Lower leg skin (tissue), 4 donors: Measurements from ENCODE around the gene PAPPA. TPM values are rescaled to one million over a fixed set of nuclear protein-coding genes. Genes with fewer than 3 reads are reported as not detected.

ENCODE experiments used
- DNase-seq, 2 donors: peaks; one replicate each; pipeline ENCODE4 v3.0.0-alpha.2; 2019; ENCODE audit warnings: low spot score in 2 of 2
- H3K4me3 ChIP-seq: fragments of 200-600 bp; sonication (generic); 2 replicates; pipeline ENCODE4 v1.5.1; 2017; ENCODE audit warnings: mild to moderate bottlenecking, low read depth; ENCODE audit not compliant: poor library complexity, severe bottlenecking
- POLR2A ChIP-seq, 2 donors: fragments of 450-650 bp; IDR thresholded peaks; one replicate each; pipeline ENCODE4 v1.6.1; 2016 to 2017; ENCODE audit warnings: antibody characterized with exemption in 2 of 2, mild to moderate bottlenecking in 1 of 2, moderate library complexity in 1 of 2
- WGBS, 2 donors: methylation state at CpG; one replicate each; pipeline ENCODE4 v1.1.5; 2018; 5-methylcytosine and 5-hydroxymethylcytosine counted together
- intact Hi-C: fragments of 100-400 bp; cut with DNase I; formaldehyde crosslinking; loops from one replicate; pipeline ENCODE4 v1.15.0; 2023; ENCODE audit warnings: low total_unique reads
- total RNA-seq, 4 donors: library from RNA; depleted of rRNA; stranded (reverse); fragments of >200 nt; gene quantifications; one replicate each; pipeline ENCODE4 v1.1.0, GENCODE V29; 2016
- TF ChIP-seq, protein P1 (sequence below), 3 donors: fragments of 450-650 bp; IDR thresholded peaks; one replicate each; pipeline ENCODE4 v1.5.1; 2016; ENCODE audit warnings: antibody characterized with exemption in 3 of 3, mild to moderate bottlenecking in 3 of 3, moderate library complexity in 2 of 3

PAPPA gene
- total RNA-seq, 4 donors from 2014 or later = 0.64 to 2.2 (median 1.9) TPM

DNA sequence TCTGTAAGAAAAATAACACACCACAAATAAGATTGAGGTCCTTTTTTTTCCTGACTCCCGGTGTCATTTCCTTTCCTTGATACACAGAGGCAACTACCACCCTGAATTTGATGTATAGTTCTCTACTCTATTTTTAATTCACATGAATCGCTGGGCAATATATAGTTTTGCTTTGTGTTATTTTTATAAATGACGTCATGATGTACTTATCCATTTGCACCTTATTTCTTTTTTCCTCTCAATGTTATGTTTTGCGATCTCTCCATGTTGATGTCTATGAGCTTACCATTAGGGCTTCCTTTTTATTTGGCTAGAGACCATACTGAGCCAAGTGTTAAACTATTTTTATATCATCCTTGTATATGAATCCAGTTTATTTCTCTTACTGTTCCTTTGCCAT is 175.9 kb downstream of the PAPPA start:
- WGBS, 2 donors = 89 to 90% methylated on average over 4 of the region's 4 CpGs
- TF ChIP-seq, protein P1, sequence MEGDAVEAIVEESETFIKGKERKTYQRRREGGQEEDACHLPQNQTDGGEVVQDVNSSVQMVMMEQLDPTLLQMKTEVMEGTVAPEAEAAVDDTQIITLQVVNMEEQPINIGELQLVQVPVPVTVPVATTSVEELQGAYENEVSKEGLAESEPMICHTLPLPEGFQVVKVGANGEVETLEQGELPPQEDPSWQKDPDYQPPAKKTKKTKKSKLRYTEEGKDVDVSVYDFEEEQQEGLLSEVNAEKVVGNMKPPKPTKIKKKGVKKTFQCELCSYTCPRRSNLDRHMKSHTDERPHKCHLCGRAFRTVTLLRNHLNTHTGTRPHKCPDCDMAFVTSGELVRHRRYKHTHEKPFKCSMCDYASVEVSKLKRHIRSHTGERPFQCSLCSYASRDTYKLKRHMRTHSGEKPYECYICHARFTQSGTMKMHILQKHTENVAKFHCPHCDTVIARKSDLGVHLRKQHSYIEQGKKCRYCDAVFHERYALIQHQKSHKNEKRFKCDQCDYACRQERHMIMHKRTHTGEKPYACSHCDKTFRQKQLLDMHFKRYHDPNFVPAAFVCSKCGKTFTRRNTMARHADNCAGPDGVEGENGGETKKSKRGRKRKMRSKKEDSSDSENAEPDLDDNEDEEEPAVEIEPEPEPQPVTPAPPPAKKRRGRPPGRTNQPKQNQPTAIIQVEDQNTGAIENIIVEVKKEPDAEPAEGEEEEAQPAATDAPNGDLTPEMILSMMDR (IDR thresholded peaks at IDR 0.05) = no peak
- TF ChIP-seq POLR2A (IDR thresholded peaks at IDR 0.05) = no peak
- DNase-seq = no peak
- no peak overlapping the region for H3K4me3 ChIP-seq
- intact Hi-C loops = no loop called here

DNA sequence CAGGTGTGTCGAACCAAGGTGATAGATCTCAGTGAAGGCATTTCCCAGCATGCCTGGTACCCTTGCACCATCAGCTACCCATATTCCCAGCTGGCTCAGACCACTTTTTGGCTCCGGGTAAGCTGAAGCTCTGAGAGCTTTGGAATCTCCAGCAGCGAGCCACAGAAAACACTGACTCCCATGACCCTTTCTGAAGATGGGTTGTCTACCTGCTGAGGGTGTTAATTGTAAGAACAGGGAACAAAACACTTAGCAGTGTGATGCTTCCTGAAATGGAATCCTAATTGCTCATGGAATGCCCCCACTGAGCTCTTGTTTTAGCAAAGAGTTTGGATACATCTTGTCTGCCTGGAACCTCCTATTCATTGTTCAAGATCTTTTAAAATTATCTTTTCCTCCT is 177.7 kb downstream of the PAPPA start:
- no peak for DNase-seq
- 72 to 75% methylated on average over 3 of the region's 3 CpGs for WGBS, 2 donors
- intact Hi-C loops = no loop called here

DNA sequence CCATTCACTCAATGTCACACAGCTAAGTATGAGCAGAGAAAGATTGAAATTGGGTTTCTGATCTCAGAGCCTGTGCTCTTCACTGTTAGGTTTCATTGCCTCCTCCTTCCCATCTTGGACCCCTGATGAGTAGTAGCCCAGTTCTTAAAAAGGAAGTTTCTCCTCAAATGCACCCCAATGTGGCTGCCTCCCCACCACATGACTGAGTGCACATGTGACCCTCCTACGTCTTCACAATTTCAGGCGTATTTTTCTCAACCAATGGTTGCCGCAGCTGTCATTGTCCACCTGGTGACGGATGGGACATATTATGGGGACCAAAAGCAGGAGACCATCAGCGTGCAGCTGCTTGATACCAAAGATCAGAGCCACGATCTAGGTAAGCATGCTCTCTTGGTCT is 178.5 kb downstream of the PAPPA start:
- intact Hi-C loops = no loop called here
- no peak for DNase-seq
- 94 to 95% methylated on average over 6 of the region's 6 CpGs for WGBS, 2 donors
- H3K4me3 ChIP-seq = no peak overlapping the region
- no peak for TF ChIP-seq POLR2A (IDR thresholded peaks at IDR 0.05)
- TF ChIP-seq, protein P1 (IDR thresholded peaks at IDR 0.05) = no peak

More for the DNA sequence above, 177.7 kb downstream of the PAPPA start:
- H3K4me3 ChIP-seq = no peak overlapping the region
- TF ChIP-seq, protein P1 (IDR thresholded peaks at IDR 0.05) = no peak
- no peak for TF ChIP-seq POLR2A (IDR thresholded peaks at IDR 0.05)

DNA sequence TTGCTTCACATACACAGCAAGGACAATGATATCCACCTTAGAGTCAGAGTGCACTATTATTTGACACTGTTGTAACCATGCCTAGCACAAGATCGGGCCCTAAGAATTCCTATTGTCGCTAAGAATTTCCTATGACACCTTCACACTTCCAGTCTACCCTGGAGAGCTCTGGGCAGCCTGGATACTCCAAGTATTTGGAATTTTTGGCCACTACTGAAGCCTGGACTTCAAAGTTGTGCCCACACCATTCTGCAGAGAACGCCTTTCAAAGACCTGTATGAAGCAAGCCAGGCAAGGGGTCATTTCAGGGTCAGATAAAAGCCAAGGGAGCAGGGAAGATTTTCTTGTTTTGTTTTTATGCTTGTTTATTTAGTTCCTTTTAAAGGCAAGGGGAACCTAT is 179.7 kb downstream of the PAPPA start:
- 85 to 96% methylated on average over 3 of the region's 3 CpGs for WGBS, 2 donors
- TF ChIP-seq, protein P1 (IDR thresholded peaks at IDR 0.05) = no peak
- TF ChIP-seq POLR2A (IDR thresholded peaks at IDR 0.05) = no peak
- DNase-seq = no peak
- H3K4me3 ChIP-seq = no peak overlapping the region
- intact Hi-C loops = no loop called here

DNA sequence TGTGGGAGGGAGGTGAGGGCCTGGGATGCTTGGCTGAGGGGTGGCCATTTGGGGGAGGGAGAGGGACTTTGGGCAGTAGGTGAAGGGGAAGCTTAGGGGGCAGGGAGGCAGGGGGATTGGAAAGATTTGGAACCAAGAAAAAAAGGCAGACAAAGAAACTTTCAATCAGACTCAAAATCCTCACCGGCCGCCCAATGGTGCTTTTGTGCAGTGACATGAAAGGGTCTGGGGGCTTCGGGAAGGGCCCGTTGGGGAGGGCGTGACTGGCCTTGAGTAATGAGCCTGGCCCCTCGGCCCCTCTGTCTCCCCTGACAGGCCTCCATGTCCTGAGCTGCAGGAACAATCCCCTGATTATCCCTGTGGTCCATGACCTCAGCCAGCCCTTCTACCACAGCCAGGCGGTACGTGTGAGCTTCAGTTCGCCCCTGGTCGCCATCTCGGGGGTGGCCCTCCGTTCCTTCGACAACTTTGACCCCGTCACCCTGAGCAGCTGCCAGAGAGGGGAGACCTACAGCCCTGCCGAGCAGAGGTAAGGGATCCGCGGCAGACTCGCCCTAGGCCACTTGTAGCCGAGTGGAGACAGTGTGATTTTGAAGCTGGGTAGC is 181.1 kb downstream of the PAPPA start:
- no peak overlapping the region for H3K4me3 ChIP-seq
- 64 to 73% methylated on average over 19 of the region's 19 CpGs for WGBS, 2 donors
- intact Hi-C loops = no loop called here
- TF ChIP-seq, protein P1 (IDR thresholded peaks at IDR 0.05) = no peak
- no peak for TF ChIP-seq POLR2A (IDR thresholded peaks at IDR 0.05)
- peak in 1 of 2 donors; percentile 78 for DNase-seq

DNA sequence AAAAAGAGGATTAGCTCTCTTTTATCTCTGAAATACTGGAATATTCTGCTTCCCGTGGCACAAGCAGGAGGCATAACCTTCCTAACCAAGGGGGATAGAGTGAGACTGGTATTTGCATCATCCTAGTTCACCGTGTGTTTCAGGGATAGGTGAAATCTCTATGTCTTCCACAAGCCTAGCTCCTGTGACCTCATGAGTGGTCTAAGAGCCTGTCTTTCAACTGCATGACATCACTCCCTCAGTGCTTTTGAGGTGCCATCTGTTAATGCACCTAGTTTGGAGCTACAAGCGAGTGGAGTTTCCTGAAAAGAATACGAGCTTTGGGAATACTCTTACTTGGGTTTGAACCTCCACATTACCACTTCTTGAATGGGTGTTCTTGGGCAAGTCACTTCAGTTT is 181.8 kb downstream of the PAPPA start:
- no peak for DNase-seq
- 74 to 82% methylated on average over 4 of the region's 4 CpGs for WGBS, 2 donors
- H3K4me3 ChIP-seq = no peak overlapping the region
- intact Hi-C loops = no loop called here
- no peak for TF ChIP-seq POLR2A (IDR thresholded peaks at IDR 0.05)
- TF ChIP-seq, protein P1 (IDR thresholded peaks at IDR 0.05) = no peak
